HepG2 (cell line): ENCODE measurements around the gene LPAR1. TPM values are rescaled to one million over a fixed set of nuclear protein-coding genes. Genes with fewer than 3 reads are reported as not detected.

Source experiments
- ATAC-seq: fragments of 200-7000 bp; cut with Tn5 transposase; 3 replicates; pipeline ENCODE4 v1.9.1; 2020; ENCODE audit warnings: mild to moderate bottlenecking, moderate library complexity
- BruUV-seq: library from RNA; stranded (reverse); fragments of 400-500 nt; replicated peaks from 2 replicates; lab custom pipeline; 2021; lab: Mats Ljungman, UMichigan
- CTCF ChIA-PET: fragments of 300-600 bp; formaldehyde crosslinking; extraction: SDS; loops from one replicate; lab custom pipeline; 2021; ENCODE audit warnings: low total read pairs, inconsistent platforms, low intra/inter-chr PET ratio; lab: Yijun Ruan, JAX
- POLR2A ChIA-PET: fragments of 350-600 bp; sonication (Branson Sonifier 250); formaldehyde crosslinking; loops from one replicate; lab custom pipeline; 2020; ENCODE audit warnings: antibody characterized with exemption, inconsistent platforms; lab: Yijun Ruan, JAX
- DNase-seq: peaks from one replicate; pipeline ENCODE4 v3.0.0-alpha.2; 2015; ENCODE audit warnings: low spot score
- FAIRE-seq: peaks from 3 replicates; lab custom pipeline; 2011; peaks lifted over from hg19 to GRCh38; lab: Jason Lieb, UNC
- H2AFZ ChIP-seq: one replicate; pipeline ENCODE4 v1.6.1; 2011; ENCODE audit warnings: low read length, inconsistent platforms
- H3K27ac ChIP-seq: fragments of 300-600 bp; 3 replicates; pipeline ENCODE4 v1.8.0; 2011; ENCODE audit warnings: mixed run types, mild to moderate bottlenecking, mixed read lengths, low read length, inconsistent platforms; ENCODE audit not compliant: insufficient read depth; ENCODE audit errors: extremely low read length
- H3K27me3 ChIP-seq, 2 experiments: fragments of 200-600 bp in 1 of 2; 2 replicates in 1 of 2; 3 replicates in 1 of 2; pipeline versions ENCODE4 v1.6.0 to v1.8.0; 2011; ENCODE audit warnings: low read length in 2 of 2, mild to moderate bottlenecking in 2 of 2, moderate library complexity in 2 of 2, inconsistent platforms in 1 of 2; ENCODE audit not compliant: insufficient read depth in 2 of 2, control insufficient read depth in 1 of 2
- H3K36me3 ChIP-seq, 2 experiments: fragments of 200-600 bp in 1 of 2; replicated peaks in 1 of 2; 2 replicates in 1 of 2; 3 replicates in 1 of 2; pipeline versions ENCODE4 v1.5.1 to v1.8.0; 2011; ENCODE audit warnings: low read length in 2 of 2, inconsistent platforms in 1 of 2; ENCODE audit not compliant: insufficient read depth in 2 of 2, control insufficient read depth in 1 of 2
- H3K4me1 ChIP-seq: 2 replicates; pipeline ENCODE4 v1.5.1; 2012; ENCODE audit warnings: low read length, inconsistent platforms; ENCODE audit not compliant: insufficient read depth
- H3K4me2 ChIP-seq: 2 replicates; pipeline ENCODE4 v1.6.0; 2011; ENCODE audit warnings: low read depth, low read length, inconsistent platforms
- H3K4me3 ChIP-seq, 3 experiments: fragments of 200-600 bp in 1 of 3; sonication (generic), shearing (Covaris generic) in 1 of 3; replicated peaks in 1 of 3; 2 replicates each; pipeline ENCODE4 v1.5.1; 2011 to 2016; ENCODE audit warnings: low read length in 3 of 3, inconsistent platforms in 2 of 3, low read depth in 2 of 3, mild to moderate bottlenecking in 2 of 3, control low read depth in 1 of 3, mixed read lengths in 1 of 3; ENCODE audit not compliant: insufficient read depth in 1 of 3
- H3K79me2 ChIP-seq: one replicate; pipeline ENCODE4 v1.6.1; 2011; ENCODE audit warnings: low read length, inconsistent platforms; ENCODE audit not compliant: insufficient read depth
- H3K9ac ChIP-seq: 2 replicates; pipeline ENCODE4 v1.6.0; 2011; ENCODE audit warnings: mild to moderate bottlenecking, low read depth, low read length, inconsistent platforms; ENCODE audit not compliant: insufficient read depth
- H3K9me3 ChIP-seq: 2 replicates; pipeline ENCODE4 v1.5.1; 2012; ENCODE audit warnings: mild to moderate bottlenecking, low read length
- H4K20me1 ChIP-seq: 2 replicates; pipeline ENCODE4 v1.6.0; 2011; ENCODE audit warnings: inconsistent platforms, mild to moderate bottlenecking, low read length, moderate library complexity; ENCODE audit not compliant: insufficient read depth
- EEA1 ChIP-seq: sonication (generic); formaldehyde crosslinking; IDR thresholded peaks from 2 replicates; pipeline ENCODE4 v1.5.1; 2020; ENCODE audit warnings: mild to moderate bottlenecking, missing genetic modification reagents, borderline replicate concordance
- FOXA3 ChIP-seq: IDR thresholded peaks from 2 replicates; pipeline ENCODE4 v1.6.1; 2016; ENCODE audit warnings: missing genetic modification reagents, missing compliant biosample characterization
- SRF ChIP-seq: IDR thresholded peaks from 2 replicates; pipeline ENCODE4 v1.6.1; 2011; ENCODE audit warnings: mild to moderate bottlenecking, low read depth, low read length, moderate library complexity
- ZFP36L2 ChIP-seq: sonication (generic); formaldehyde crosslinking; IDR thresholded peaks from 2 replicates; pipeline ENCODE4 v1.4.0; 2020; ENCODE audit warnings: missing genetic modification reagents
- ZNF234 ChIP-seq: sonication (generic); formaldehyde crosslinking; conservative IDR thresholded peaks from 2 replicates; pipeline ENCODE4 v1.5.1; 2020; ENCODE audit warnings: mild to moderate bottlenecking, missing genetic modification reagents
- ZNF83 ChIP-seq: sonication (generic); formaldehyde crosslinking; IDR thresholded peaks from 2 replicates; pipeline ENCODE4 v1.4.0; 2020; ENCODE audit warnings: missing genetic modification reagents, mild to moderate bottlenecking, borderline replicate concordance
- WGBS: methylation state at CpG from one replicate; pipeline ENCODE4 v1.1.6; 2017; ENCODE audit warnings: low lambda C conversion rate; 5-methylcytosine and 5-hydroxymethylcytosine counted together
- in situ Hi-C: cut with HindIII; loops from 2 replicates; pipeline ENCODE4 v1.10.0; 2017; ENCODE audit warnings: low pct_unique_long_range_greater_than_20kb; ENCODE audit not compliant: extremely low pct_ligation_motif_present
- intact Hi-C: fragments of 100-400 bp; cut with micrococcal nuclease; formaldehyde crosslinking; loops from one replicate; pipeline ENCODE4 v1.10.0; 2022; ENCODE audit not compliant: unreplicated experiment
- polyA plus RNA-seq, 8 experiments: library from polyadenylated mRNA; depleted of rRNA in 3 of 8; stranded (reverse) in 7 of 8; unstranded in 1 of 8; fragments of >200 nt; fragmentation: Illumina TruSeq in 4 of 8; extraction: Trizol in 4 of 8; gene quantifications; 2 replicates each; pipeline versions ENCODE4 v1.2.1 to v1.2.3, GENCODE V29; 2011 to 2016; ENCODE audit warnings: low read depth in 4 of 8, missing spikeins in 1 of 8, mixed read lengths in 1 of 8; ENCODE audit not compliant: insufficient read depth in 1 of 8
- total RNA-seq, 5 experiments: library from RNA; depleted of rRNA; stranded (reverse); fragments of >200 nt; fragmentation: Illumina TruSeq; extraction: Trizol; gene quantifications; 2 replicates each; pipeline ENCODE4 v1.2.3, GENCODE V29; 2016; ENCODE audit warnings: low read depth in 1 of 5
- TF ChIP-seq, protein P1 (sequence below): IDR thresholded peaks from 2 replicates; pipeline ENCODE4 v1.6.1; 2012; ENCODE audit warnings: inconsistent platforms
- TF ChIP-seq, protein P2 (sequence below): sonication (generic); formaldehyde crosslinking; IDR thresholded peaks from 2 replicates; pipeline ENCODE4 v1.5.1; 2020; ENCODE audit warnings: mild to moderate bottlenecking, missing genetic modification reagents, moderate library complexity
- TF ChIP-seq, protein P3 (sequence below): IDR thresholded peaks from 2 replicates; pipeline ENCODE4 v1.6.1; 2016; ENCODE audit warnings: missing compliant biosample characterization, missing genetic modification reagents, borderline replicate concordance

Gene LPAR1
- total and polyA plus RNA-seq, 2 of the 13 experiments (the other 11 are each of a cell fraction or from before 2014, with no cell fraction given): not detected

DNA sequence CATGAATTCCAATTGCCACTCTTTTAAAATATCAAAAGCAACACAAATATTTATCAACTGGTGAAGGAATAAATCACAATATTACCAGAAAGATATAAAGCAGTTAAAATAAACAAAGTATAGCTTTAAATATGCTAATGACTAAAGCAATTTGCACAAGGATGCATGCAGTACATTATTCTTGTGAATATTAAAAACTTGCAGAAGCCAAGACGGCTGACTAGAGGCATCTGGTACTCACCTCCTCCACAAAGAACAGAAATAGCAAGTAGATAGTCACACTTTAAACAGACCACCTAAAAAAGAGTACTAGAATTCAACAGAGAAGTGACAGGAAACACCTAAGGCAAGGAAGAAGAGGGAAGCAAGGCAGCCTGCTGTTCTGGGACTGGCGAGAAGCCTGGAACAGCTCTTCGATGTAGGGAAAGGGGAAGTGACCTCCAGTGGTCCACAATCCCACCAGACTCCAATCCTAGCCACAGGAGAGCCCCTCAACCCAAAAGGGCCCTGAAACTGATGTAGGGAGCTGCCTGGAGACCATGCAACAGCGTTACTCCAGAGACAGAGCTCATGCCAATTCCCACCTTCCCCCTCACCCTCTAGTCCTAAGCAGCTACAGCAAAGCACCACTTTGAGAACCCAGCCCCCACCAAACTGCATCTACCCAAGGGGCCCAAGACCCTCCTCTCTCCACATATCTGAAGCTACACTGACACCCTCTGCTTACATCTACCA is 86.3 kb downstream of the LPAR1 start:
- DNase-seq (no peak), ATAC-seq (no peak), FAIRE-seq (no peak)
- TF ChIP-seq, protein P1, sequence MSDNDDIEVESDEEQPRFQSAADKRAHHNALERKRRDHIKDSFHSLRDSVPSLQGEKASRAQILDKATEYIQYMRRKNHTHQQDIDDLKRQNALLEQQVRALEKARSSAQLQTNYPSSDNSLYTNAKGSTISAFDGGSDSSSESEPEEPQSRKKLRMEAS: no peak
- TF ChIP-seq ZNF83 (CRISPR knock-in tag) (no peak), FOXA3 (no peak), ZNF234 (CRISPR knock-in tag) (no peak), SRF (no peak), ZFP36L2 (CRISPR knock-in tag) (no peak), EEA1 (CRISPR knock-in tag) (no peak)
- TF ChIP-seq, protein P2, sequence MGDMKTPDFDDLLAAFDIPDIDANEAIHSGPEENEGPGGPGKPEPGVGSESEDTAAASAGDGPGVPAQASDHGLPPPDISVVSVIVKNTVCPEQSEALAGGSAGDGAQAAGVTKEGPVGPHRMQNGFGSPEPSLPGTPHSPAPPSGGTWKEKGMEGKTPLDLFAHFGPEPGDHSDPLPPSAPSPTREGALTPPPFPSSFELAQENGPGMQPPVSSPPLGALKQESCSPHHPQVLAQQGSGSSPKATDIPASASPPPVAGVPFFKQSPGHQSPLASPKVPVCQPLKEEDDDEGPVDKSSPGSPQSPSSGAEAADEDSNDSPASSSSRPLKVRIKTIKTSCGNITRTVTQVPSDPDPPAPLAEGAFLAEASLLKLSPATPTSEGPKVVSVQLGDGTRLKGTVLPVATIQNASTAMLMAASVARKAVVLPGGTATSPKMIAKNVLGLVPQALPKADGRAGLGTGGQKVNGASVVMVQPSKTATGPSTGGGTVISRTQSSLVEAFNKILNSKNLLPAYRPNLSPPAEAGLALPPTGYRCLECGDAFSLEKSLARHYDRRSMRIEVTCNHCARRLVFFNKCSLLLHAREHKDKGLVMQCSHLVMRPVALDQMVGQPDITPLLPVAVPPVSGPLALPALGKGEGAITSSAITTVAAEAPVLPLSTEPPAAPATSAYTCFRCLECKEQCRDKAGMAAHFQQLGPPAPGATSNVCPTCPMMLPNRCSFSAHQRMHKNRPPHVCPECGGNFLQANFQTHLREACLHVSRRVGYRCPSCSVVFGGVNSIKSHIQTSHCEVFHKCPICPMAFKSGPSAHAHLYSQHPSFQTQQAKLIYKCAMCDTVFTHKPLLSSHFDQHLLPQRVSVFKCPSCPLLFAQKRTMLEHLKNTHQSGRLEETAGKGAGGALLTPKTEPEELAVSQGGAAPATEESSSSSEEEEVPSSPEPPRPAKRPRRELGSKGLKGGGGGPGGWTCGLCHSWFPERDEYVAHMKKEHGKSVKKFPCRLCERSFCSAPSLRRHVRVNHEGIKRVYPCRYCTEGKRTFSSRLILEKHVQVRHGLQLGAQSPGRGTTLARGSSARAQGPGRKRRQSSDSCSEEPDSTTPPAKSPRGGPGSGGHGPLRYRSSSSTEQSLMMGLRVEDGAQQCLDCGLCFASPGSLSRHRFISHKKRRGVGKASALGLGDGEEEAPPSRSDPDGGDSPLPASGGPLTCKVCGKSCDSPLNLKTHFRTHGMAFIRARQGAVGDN (CRISPR knock-in tag): no peak
- TF ChIP-seq, protein P3, sequence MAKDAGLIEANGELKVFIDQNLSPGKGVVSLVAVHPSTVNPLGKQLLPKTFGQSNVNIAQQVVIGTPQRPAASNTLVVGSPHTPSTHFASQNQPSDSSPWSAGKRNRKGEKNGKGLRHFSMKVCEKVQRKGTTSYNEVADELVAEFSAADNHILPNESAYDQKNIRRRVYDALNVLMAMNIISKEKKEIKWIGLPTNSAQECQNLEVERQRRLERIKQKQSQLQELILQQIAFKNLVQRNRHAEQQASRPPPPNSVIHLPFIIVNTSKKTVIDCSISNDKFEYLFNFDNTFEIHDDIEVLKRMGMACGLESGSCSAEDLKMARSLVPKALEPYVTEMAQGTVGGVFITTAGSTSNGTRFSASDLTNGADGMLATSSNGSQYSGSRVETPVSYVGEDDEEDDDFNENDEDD (CRISPR knock-in tag): no peak
- no peak overlapping the region for H3K4me3 ChIP-seq
- H3K9ac ChIP-seq: no peak overlapping the region
- ChIA-PET CTCF (no interaction called here), POLR2A (no interaction called here)
- no peak overlapping the region for H3K27ac ChIP-seq
- H3K27me3 ChIP-seq: no peaks in the 10 kb centered on the region
- WGBS: 0% methylated on average over 3 of the region's 4 CpGs
- in situ Hi-C loops: no loop called here
- no peaks in the 10 kb centered on the region for H3K4me1 ChIP-seq
- H3K4me2 ChIP-seq: no peak overlapping the region
- no peaks in the 10 kb centered on the region for H3K9me3 ChIP-seq
- no peaks in the 10 kb centered on the region for H4K20me1 ChIP-seq
- intact Hi-C loops: no loop called here
- H3K36me3 ChIP-seq: no peaks in the 10 kb centered on the region
- no TSS peak for BruUV-seq
- no peaks in the 10 kb centered on the region for H3K79me2 ChIP-seq
- H2AFZ ChIP-seq: no peak overlapping the region
